RWPE2 (cell line): Measurements from ENCODE around the gene TEKT2.

Experiments
- ATAC-seq: fragments of 200-7000 bp; cut with Tn5 transposase; 3 replicates; pipeline ENCODE4 v1.9.1; 2021; ENCODE audit warnings: low read depth
- DNase-seq: peaks from one replicate; pipeline ENCODE4 v3.0.0-alpha.2; 2020; ENCODE audit warnings: low spot score
- H3K27ac ChIP-seq: fragments of 450-650 bp; 2 replicates; pipeline ENCODE4 v1.5.1; 2017; ENCODE audit warnings: mild to moderate bottlenecking; ENCODE audit not compliant: poor library complexity, severe bottlenecking
- H3K27me3 ChIP-seq: fragments of 250-450 bp; sonication (Bioruptor Pico); 2 replicates; pipeline ENCODE4 v1.5.1; 2021; ENCODE audit warnings: mild to moderate bottlenecking, moderate library complexity; ENCODE audit not compliant: insufficient read depth, poor library complexity, severe bottlenecking
- H3K36me3 ChIP-seq: fragments of 250-450 bp; sonication (Bioruptor Pico); 2 replicates; pipeline ENCODE4 v1.5.1; 2020; ENCODE audit warnings: low read depth, mild to moderate bottlenecking, moderate library complexity
- H3K4me1 ChIP-seq: fragments of 250-450 bp; sonication (Bioruptor Pico); 2 replicates; pipeline ENCODE4 v1.5.1; 2021; ENCODE audit warnings: mild to moderate bottlenecking, moderate library complexity; ENCODE audit not compliant: insufficient read depth, poor library complexity, severe bottlenecking
- H3K4me3 ChIP-seq: fragments of 250-450 bp; sonication (Bioruptor Pico); 2 replicates; pipeline ENCODE4 v1.5.1; 2021; ENCODE audit warnings: mild to moderate bottlenecking, moderate library complexity; ENCODE audit not compliant: severe bottlenecking
- H3K9me3 ChIP-seq: fragments of 250-450 bp; sonication (Bioruptor Pico); 2 replicates; pipeline ENCODE4 v1.5.1; 2021; ENCODE audit warnings: mild to moderate bottlenecking, moderate library complexity; ENCODE audit not compliant: severe bottlenecking
- CTCF ChIP-seq: fragments of 450-650 bp; IDR thresholded peaks from one replicate; pipeline ENCODE4 v1.5.1; 2017; ENCODE audit warnings: mild to moderate bottlenecking, moderate library complexity; ENCODE audit not compliant: poor library complexity, severe bottlenecking

TEKT2 gene

GRCh38 chr1:36115200-36115669 lies 31.3 kb downstream of the TEKT2 start:
- DNase-seq: no peak
- Histone ChIP-seq H3K27ac (no peak overlapping the region), H3K4me3 (no peak overlapping the region), H3K36me3 (no peaks in the 10 kb centered on the region), H3K9me3 (no peaks in the 10 kb centered on the region), H3K4me1 (no peaks in the 10 kb centered on the region), H3K27me3 (no peaks in the 10 kb centered on the region)
- no peak; the same call in 2 of the 3 replicates for ATAC-seq
- no peak for TF ChIP-seq CTCF

- Histone ChIP-seq H3K9me3 (no peaks in the 10 kb centered on the region), H3K27ac (no peak overlapping the region), H3K27me3 (no peaks in the 10 kb centered on the region), H3K36me3 (no peaks in the 10 kb centered on the region), H3K4me1 (no peaks in the 10 kb centered on the region), H3K4me3 (no peak overlapping the region)
- ATAC-seq (no peak), DNase-seq (no peak)
- no peak for TF ChIP-seq CTCF
Measured at GRCh38 chr1:36115931-36116330, 32.0 kb downstream of the TEKT2 start.

GRCh38 chr1:36116901-36117300 lies 33.0 kb downstream of the TEKT2 start:
- no peak for DNase-seq
- Histone ChIP-seq H3K36me3 (no peaks in the 10 kb centered on the region), H3K4me1 (no peaks in the 10 kb centered on the region), H3K9me3 (no peaks in the 10 kb centered on the region), H3K4me3 (no peak overlapping the region), H3K27ac (no peak overlapping the region), H3K27me3 (no peaks in the 10 kb centered on the region)
- no peak for ATAC-seq
- no peak for TF ChIP-seq CTCF

GRCh38 chr1:36118447-36119204 lies 34.7 kb downstream of the TEKT2 start:
- H3K27me3 ChIP-seq: no peaks in the 10 kb centered on the region
- no peaks in the 10 kb centered on the region for H3K4me1 ChIP-seq
- no peak for TF ChIP-seq CTCF

GRCh38 chr1:36119456-36119855 lies 35.6 kb downstream of the TEKT2 start:
- no peaks in the 10 kb centered on the region for H3K4me1 ChIP-seq
- no peak for TF ChIP-seq CTCF

More at GRCh38 chr1:36118447-36119204, 34.7 kb downstream of the TEKT2 start:
- no peaks in the 10 kb centered on the region for H3K36me3 ChIP-seq
- H3K27ac ChIP-seq: no peak overlapping the region
- H3K9me3 ChIP-seq: no peaks in the 10 kb centered on the region
- H3K4me3 ChIP-seq: no peak overlapping the region
- DNase-seq (no peak), ATAC-seq (no peak)

More at GRCh38 chr1:36119456-36119855, 35.6 kb downstream of the TEKT2 start:
- H3K27me3 ChIP-seq: peaks cover under 1% of the 10 kb centered on the region
- no peak overlapping the region for H3K27ac ChIP-seq
- H3K9me3 ChIP-seq: no peaks in the 10 kb centered on the region
- DNase-seq (no peak), ATAC-seq (no peak)
- no peak overlapping the region for H3K4me3 ChIP-seq
- H3K36me3 ChIP-seq: no peaks in the 10 kb centered on the region
